GM21717 (cell line): ENCODE data around the gene AIRE.
"Not testable (repeated sequence)": the region's sequence is repeated elsewhere in the genome, so short reads cannot be mapped to it uniquely, and the experiment has no call there.

Experiments used
- ATAC-seq: cut with Tn5 transposase; IDR thresholded peaks from one replicate; pipeline ENCODE4 v1.9.1; 2021; ENCODE audit warnings: mild to moderate bottlenecking, moderate library complexity; ENCODE audit not compliant: unreplicated experiment

Gene AIRE

DNA sequence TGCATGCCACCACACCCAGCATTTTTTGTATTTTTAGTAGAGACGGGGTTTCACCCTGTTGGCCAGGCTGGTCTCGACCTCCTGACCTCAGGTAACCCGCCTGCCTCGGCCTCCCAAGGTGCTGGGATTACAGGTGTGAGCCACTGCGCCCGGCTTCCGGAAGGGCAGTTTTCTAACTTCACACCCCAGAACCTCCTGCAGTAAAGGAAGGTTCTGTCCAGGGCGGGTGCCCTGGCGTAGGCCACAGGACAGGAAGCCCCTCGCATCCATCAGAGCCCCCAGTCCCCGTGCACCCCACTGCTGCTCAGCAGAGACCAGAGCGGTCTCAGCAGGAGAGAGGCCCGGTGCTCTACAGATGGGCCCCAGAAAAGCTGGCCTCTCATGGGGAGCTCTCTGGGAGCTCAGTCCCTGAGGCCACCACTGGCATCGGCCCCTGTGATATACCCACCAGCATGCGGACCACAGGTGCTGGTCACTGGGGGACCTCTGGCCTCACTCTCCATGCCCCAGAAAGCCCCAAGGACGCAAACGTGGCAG, 19.9 kb upstream of the AIRE start:
- ATAC-seq, result no peak

DNA sequence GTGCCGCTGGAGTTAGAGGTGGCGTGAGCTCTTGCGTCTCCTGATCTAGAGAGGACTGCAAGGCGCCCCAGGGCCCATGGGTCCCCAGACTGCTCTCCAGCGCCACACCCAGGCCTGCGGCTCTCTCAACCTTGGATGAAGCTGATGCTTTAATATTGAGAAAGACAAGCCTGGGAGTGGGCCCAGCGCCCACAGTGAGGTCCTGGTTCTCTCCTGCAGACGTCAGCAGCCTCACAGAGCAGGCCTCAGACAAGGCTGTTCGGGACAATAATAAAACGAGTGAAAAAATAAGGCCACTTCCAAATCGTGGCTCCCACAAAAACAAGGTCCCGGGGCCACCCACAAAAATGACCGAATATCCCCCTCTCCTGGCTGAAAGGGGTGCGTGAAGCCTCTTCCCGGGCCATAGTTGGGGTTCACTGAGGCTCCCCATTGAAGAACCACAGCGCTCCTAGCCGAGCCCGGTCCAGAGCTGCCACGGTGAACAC, 18.0 kb upstream of the AIRE start:
- ATAC-seq, result no peak

DNA sequence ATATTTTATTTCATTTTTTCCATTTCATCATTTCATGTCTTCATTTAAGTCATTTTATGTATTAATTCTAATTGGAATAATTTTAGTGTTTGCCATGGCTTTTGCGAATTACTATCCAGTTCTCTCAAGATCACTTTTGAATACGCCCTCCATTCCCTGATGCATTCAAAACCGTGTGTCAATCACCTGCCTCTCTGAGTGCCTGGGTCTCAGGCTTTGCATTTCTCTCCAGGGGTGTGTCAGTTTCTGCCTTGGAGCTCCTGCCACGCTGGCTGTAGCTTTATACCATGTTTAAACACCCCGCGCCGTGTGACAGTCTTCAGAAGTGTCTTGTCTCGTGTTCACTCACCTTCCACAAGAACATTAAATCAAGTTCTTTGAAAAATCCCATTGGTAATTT, 16.6 kb upstream of the AIRE start:
- ATAC-seq, result no peak

DNA sequence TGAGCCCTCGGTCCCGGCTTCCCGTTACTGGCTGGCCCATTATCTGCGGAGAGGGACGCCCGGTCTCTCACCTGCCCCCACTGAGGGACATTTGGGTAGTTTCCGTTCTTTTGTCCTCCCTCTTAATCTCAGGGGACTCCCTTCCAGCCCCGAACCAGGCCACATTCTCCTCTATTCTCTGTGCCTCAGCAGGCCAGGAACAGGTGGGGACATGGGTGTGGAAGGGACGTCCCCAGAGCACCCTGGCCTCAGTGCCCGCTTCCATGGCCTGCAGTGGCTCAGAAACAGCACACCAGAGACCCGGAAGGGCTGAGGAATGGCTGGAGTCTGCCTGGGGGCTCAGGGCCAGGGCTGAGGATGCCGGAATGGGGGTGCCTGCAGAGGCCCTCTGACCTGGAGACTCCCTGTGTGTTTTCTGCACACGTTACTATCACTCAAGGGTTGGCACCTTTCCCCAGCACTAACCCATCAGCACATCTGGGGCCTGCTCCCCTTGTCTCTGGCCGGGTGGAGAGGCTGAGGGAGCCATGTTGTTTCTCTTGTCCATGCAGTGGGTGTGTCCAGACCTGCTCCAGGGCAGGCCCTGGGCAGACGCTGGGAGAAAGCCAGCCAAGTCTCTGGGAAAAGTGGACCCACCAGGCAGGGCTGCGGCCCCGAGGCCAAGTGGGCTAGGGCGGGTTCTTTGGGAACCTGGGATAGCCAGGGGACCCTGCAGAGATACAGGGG, 14.0 kb upstream of the AIRE start:
- ATAC-seq, result no peak

DNA sequence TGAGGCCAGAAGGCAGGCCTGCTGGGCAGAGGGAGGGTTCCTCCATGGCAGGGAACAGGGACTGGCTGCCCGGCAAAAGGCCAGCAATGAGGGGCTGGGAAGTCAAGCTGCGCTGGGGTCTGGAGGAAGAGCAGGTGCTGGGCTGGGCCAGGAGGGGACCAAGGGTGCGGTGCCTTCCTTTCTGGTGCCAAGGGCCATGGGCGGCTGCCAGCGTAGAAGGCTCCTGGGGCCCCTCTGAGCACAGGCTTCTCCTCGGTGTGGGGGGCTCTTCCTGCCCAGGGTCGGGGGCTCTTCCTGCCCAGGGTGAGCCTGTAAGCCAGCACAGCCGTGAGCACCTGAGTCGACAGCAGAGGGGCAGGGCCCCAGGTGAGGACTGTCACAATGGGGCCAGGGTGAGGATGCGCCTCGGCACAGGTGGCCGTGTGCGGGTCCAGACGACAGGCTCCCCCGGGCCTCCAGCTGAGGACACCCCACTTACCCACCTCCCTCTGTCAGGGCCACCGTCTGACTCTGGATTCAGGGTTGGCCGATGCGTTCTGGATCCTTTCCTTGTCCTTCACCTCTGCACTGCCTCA, 13.3 kb upstream of the AIRE start:
- ATAC-seq, result no peak

DNA sequence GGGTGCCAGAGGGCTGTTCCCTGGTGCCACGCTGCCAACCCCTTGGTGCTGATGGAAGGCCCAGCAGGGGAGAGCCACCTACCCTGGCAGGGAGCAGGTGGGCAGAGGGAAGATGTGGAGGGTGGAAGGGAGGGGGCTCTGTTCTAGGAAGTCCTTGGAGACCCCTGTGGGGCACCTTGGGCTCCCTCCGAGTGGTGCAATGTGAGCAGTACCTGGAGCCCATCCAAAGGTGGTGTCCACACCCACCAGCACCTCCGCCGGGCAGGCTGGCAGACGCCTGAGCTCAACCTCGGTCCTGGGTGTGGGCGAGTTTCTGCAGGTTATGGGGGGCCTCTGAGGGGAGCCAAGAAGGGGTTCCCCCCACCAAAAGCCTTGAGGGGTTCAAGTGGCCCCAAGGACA, 12.6 kb upstream of the AIRE start:
- ATAC-seq, result no peak

DNA sequence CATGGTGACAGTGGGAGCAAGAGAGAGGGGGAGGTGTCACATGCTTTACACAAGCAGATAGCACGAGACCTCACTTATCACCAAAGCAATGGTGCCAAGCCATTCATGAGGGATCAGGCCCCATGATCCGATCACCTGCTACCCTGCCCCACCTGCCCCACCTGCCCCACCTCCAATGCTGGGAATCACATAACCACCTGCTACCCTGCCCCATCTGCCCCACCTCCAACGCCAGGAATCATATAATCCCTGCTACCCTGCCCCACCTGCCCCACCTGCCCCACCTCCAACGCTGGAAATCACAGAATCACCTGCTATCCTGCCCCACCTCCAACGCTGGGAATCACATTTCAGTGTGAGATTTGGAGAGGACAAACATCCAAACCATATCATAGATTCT, 10.6 kb upstream of the AIRE start:
- ATAC-seq, result no peak

DNA sequence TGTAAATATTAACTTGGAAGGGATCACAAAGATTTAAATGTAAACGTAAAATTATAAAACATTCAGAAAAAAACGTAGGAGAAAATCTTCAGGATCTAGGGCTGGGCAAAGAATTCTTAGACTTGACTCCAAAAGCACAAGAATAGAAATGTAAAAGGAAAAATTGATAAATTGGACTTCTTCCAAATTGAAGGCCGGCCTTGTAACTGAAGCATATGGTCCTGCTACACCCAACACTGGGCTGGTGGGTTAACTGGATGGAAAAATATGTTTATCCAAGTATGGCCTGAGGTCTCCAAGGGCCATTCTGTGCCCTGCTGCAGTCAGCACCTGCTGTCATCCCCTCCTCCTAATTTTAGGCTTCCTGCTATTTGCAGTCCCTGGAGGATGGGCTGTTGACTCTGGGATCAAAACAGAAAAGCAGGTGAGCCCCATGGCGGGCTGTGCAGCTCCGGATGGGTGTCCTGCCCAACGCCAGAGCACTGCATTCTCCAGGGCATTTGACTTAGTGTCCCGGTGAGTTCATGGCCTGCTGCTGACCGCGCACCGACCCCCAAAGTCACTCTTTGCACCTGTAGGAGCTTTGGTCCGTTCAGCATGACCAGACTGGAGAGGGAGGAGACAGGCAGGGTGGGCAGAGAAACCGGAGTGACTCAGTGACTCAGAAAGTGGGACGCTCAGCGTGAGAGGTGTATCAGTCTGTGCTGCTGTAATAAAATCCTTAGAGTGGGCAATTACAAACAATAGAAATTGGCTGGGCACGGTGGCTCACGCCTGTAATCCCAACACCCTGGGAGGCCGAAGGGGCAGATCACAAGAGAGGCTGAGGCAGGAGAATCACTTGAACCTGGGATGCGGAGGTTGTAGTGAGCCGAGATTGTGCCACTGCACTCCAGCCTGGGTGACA, 6.1 kb upstream of the AIRE start:
- no peak for ATAC-seq

DNA sequence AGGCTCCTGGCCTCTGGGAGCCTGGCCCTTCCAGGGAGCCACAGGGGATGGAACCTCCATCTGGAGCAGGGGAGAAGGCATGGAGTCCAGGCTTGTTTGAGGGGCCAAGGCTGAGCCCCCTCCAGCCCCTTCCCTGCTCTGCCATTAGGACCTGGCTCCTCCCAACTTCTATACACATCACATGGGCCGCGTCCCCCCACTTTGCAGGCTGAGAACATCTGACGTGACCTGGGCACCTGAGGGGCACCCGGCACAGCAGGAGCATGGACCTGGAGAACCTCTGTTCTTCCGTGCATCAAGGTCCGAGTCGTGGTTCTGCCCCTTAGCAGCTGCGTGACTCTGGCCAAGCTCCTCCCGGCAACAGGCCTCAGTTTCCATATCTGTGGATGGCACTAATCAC, 3.9 kb upstream of the AIRE start:
- ATAC-seq, result no peak

DNA sequence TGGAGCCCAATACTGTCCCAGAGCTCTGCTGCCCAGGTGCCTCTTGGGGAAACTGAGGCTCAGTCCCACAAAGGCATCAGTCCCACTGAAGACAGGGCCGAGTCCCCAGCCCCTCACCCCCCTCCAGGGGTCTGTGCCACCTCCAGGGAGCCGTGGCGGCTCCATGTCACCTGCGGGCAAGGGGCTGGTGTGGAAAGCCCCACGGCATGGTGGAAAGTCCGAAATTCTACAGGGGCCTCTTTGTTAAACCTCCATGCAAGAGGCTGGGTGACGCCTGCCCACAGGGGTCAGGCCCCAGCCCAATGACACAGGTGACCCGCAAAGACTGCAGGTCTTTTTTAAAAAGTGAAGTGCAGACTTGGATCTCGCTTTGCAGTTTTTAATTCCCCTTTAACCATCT, 3.3 kb upstream of the AIRE start:
- no peak for ATAC-seq

DNA sequence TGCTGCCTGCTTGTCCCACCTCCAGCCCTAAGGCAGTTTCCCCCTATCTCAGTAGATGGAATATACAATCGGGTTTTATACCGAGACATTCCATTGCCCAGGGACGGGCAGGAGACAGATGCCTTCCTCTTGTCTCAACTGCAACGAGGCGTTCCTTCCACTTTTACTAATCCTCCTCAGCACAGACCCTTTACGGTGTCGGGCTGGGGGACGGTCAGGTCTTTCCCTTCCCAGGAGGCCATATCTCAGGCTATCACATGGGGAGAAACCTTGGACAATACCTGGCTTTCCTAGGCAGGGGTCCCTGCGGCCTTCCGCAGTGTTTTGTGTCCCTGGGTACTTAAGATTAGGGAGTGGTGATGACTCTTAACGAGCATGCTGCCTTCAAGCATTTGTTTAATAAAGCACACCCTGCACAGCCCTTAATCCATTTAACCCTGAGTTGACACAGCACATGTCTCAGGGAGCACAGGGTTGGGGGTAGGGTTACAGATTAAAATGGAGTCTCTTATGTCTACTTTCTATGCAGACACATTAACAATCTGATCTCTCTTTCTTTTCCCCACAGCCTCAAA, 2.4 kb upstream of the AIRE start:
- not testable (repeated sequence) for ATAC-seq

DNA sequence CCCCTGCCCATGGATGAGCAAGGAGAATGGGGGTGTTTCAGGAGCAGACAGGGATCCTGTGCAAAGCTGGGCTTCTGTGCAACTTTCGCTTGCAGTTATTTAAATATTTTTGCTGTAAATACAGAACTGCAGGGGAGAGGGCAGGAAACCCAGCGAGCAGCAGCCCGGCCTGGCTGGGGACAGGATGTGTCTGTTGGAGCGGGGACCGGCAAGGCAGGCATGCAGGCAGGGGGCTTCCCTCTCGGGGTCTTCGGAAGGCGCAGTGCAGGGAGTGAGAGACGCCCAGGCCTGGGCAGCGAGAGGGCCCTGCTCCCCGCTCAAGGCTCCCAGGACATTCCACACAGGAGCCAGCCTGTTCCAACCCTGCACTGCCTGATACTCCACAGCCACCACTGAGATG, 1.7 kb upstream of the AIRE start:
- no peak for ATAC-seq

DNA sequence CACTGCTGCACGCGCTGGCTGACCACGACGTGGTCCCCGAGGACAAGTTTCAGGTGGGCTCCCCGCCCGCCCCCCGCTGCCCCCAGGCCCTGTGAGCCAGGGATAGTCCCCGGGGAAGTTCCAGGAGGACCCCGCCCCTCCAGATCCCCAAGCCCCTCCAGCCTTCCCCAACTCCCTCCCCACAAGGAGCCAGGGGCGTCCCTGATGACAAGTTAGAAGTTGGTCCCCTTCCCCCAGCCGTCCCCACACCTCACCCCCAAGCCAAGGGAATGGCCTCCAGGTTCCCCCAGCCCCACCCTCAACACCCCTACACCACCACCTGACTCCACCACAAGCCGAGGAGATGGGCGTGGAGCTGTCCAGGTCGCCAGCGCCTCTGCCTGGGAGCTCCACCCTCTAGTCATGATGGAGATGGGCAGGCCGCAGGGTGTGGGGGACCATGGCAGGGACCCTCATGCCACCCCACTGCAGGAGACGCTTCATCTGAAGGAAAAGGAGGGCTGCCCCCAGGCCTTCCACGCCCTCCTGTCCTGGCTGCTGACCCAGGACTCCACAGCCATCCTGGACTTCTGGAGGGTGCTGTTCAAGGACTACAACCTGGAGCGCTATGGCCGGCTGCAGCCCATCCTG, 525 bp downstream of the AIRE start:
- no peak for ATAC-seq

DNA sequence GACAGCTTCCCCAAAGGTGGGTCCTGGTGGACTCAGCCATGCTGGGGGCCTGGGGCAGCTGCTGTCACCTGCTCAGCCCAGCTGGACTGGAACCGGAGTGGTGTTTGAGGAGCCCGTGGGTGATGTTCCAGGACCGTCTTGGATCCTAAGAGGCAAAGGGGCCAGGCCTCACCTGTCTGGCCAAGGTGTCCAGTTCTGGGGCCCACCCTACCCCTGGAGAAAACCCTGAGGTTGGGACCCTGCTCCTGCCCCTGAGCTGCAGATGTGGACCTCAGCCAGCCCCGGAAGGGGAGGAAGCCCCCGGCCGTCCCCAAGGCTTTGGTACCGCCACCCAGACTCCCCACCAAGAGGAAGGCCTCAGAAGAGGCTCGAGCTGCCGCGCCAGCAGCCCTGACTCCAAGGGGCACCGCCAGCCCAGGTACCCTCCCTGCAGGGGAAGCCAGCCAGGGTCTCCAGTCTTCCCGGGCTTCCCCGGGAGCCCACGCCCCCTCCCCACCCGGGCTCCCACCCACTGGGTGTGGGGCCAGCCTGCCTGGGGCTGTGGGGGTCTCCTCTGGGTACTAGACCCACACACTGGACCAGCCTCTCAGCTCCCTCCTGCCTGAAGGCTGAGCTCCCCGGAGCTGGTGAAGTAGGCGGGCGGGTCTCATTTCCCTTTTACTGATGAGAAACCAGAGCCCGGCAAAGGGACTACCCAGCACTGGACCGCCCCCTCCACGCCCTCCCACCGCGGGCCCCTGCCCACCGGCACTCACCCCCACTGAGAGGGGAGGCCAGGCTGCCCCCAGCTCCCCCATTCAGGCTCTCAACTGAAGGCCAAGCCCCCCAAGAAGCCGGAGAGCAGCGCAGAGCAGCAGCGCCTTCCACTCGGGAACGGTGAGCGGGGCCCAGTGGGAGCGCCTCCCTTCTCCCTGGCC, 1.3 kb downstream of the AIRE start:
- no peak for ATAC-seq

DNA sequence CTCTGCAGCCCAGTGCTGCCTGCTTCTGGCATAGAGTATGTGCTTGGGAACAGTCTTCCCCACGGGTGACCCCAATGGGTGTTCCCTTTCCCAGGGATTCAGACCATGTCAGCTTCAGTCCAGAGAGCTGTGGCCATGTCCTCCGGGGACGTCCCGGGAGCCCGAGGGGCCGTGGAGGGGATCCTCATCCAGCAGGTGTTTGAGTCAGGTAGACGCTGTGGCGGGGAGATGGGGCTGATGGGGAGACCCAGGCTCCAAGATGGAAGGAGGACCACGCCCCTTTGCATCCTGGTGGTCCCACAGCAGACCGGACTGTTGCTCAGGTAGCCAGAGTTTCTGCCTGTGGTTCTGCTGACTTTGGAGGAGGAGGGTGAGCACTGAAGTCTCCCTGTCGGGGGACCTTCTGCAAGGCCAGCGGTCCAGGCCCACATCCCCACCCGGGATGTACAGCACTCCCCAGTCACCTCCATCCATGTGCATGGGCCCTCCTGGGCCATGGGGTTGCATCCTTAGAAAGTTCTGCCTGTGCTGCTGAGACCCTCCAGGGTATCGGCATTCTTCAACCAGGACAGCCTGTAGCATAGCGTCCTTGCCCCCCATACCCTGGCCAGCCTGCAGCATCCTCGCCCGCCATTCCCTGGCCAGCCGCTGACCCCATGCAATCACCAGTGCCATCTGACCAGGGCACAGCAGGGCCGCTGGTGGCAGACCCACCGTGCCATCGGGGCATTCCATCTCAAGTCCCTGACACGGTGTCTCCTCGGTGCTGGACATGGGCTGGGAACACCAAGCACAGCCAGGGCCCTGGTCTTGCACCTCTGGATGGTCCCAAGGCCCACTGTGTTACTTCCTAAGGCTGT, 2.8 kb downstream of the AIRE start:
- ATAC-seq, result no peak

DNA sequence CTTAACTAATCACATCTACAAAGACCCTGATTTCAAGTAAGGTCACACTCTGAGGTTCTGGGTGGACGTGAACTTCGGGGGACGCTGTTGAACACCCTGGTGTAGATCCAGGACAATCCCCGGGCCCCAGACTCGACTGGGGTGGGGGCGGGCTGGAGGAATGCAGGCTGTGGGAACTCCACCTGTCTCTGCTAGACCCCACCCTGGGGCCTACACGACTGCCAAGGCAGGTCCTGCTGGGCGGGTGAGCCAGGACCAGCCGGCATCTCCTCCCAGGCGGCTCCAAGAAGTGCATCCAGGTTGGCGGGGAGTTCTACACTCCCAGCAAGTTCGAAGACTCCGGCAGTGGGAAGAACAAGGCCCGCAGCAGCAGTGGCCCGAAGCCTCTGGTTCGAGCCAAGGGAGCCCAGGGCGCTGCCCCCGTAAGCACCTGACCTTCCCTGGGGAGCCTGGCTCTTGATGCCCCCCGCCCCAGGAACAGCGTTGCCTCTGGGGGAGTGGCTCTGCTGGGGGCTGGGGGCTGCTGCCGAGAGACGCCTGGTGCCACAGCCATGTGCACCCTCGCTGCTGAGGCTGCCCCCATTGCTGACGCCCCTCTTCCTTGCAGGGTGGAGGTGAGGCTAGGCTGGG, 3.8 kb downstream of the AIRE start:
- ATAC-seq, result no peak

DNA sequence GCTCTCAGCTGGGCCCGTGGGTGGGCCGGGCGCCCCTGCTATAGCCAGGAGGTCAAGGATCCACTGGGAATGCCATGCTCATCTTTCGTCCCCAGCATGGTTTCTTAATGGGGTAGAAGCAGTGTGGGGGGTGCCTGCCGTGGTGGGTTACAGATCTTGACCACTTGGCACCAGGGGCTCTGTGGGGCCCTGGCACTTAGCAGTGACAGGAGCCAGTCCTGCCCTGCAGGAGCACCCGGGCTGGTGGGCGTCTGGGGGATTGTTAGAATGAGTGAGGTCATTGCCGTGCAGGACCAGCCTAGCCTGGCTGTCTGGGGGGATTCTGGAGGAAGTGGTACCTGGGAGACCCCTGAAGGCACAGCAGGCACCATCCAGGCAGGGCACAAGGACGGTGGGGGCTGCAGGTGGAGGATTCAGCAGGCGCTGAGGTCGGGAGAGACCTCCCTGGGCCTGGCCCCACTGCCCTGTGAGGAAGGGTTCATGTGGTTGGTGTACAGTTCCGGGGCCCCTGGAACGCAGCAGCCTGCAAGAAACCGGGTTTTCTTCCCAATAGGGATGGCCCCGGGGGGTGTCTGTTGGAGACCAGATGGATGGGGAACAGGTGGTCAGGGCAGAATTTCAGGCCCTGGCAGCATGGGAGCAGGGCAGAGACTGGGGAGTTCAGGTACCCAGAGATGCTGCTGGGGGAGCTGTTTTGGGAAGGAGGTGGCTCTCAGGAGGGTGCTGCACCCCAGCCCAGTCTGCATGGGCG, 4.8 kb downstream of the AIRE start:
- no peak for ATAC-seq
